ENCODE results near the gene EYA4. TPM values are rescaled to one million over a fixed set of nuclear protein-coding genes. Genes with fewer than 3 reads are reported as not detected.

EYA4 gene
- total RNA-seq, 1 donor from 2014 or later: 20.2 TPM

DNA sequence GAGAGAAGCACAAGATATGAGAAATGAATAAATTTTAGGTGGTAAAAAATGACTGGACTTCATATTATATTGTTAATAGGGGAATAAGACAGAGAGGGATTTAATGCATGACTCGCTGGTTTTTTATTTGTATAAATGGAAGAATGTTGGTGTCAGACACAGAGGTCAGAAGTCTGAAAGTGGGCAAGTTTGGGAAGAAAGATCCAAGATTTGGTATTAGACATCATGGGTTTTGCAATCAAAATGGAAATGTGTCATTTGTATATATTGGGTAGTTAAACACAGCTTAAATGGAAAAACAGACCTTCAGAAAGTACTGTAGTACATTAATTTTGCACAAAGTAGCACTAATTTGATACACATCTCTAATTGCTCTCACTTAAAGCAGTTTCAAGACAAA, 96.2 kb downstream of the EYA4 start:
- intact Hi-C loops (cut with micrococcal nuclease): no loop called here
- ATAC-seq (no peak), DNase-seq (no peak)

- intact Hi-C loops (cut with micrococcal nuclease): no loop called here
- DNase-seq (no peak), ATAC-seq (peak; percentile 78)
These were observed 98.6 kb downstream of the EYA4 start for GRCh38 chr6:133339543-133340384.

DNA sequence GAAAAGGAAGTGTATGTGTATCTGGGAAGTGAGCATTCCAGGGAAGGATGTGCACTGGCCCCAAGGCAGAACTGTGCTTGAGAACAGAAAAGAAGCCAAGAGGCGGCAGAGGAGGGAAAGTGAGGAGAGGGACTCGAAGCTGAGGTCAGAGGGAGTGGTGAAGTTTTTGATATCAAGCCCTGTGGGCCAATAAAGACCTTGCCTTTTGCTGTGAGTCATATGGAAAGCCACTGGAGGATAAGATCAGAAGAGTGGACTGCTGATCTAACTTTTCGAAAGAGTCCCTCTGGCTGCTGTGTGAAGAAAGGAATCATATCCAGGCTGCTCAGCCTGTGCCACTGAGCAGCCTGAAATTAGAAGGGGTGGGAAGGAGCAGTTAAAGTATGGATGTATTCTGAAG, 99.4 kb downstream of the EYA4 start:
- ATAC-seq (peak; percentile 54), DNase-seq (no peak)
- intact Hi-C loops (cut with micrococcal nuclease): no loop called here

- ATAC-seq: no peak
- no peak for DNase-seq
- intact Hi-C loops (cut with micrococcal nuclease): no loop called here
These were observed 100.5 kb downstream of the EYA4 start for GRCh38 chr6:133341607-133342158.

- ATAC-seq (no peak), DNase-seq (no peak)
- intact Hi-C loops (cut with micrococcal nuclease): no loop called here
These were observed 102.1 kb downstream of the EYA4 start for GRCh38 chr6:133343220-133343619.

GRCh38 chr6:133348846-133349245, 107.7 kb downstream of the EYA4 start:
- intact Hi-C loops (cut with micrococcal nuclease): no loop called here
- no peak for ATAC-seq
- DNase-seq: no peak

DNA sequence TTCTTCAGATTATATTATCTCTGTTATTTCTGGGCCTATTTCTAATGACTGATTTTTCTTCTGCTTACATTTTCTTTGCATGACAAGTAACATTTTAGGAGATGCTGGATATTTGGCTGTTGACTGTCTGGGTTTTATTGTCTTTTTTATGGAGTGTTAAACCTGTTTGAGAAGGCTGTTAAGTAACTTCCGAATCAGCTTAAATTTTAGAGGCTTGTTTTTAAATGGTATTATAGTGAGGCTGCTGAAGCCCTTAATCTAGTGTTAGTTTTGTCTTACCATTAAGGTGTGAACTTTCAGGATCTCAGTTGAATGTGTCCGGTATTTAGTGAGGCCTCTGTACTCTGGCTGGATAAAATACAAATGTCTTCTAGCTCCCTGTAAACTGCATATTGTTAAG, 109.8 kb downstream of the EYA4 start:
- ATAC-seq (no peak), DNase-seq (no peak)

DNA sequence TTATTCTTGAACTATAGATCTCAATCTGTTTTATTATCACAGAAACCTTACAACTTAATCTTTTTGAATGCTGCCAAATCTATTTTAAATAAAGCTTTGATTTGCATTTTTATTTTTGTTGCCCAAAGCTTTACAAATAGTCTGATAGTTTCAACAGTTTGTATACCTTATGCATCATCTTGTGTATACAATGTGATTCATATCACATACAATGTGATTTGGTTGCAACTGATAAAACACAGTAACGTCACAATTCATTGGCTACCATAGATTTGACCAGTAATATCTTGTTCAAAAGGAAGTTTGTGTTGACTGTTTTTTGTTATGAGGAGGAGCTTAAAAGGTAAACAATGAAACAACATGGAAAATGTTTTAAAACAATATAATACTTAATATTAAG, 110.9 kb downstream of the EYA4 start:
- DNase-seq (no peak), ATAC-seq (no peak)
- intact Hi-C loops (cut with micrococcal nuclease): no loop called here

More for the DNA sequence above, 109.8 kb downstream of the EYA4 start:
- intact Hi-C loops (cut with micrococcal nuclease): no loop called here

GRCh38 chr6:133353061-133353460, 111.9 kb downstream of the EYA4 start:
- ATAC-seq: peak; percentile 45
- no peak for DNase-seq
- intact Hi-C loops (cut with micrococcal nuclease): no loop called here

DNA sequence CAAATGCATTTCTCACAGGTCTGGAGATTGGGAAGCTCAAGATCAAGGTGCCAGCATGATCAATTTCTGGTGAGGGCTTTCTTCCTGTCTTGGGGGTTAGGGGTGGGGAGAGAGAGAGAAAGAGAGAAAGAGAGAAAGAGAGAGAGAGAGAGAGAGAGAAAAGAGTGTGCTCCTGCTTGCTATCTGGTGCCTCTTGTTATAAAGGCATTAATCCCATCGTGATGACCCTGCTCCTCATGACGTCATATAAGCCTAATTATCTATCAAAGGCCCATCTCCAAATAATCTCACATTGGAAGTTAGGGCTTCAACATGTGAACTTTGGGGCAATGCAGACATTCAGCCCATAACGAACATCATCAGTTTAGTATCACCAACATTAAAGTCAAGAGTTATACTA, 114.8 kb downstream of the EYA4 start:
- no peak for DNase-seq
- ATAC-seq: no peak
- intact Hi-C loops (cut with micrococcal nuclease): no loop called here

DNA sequence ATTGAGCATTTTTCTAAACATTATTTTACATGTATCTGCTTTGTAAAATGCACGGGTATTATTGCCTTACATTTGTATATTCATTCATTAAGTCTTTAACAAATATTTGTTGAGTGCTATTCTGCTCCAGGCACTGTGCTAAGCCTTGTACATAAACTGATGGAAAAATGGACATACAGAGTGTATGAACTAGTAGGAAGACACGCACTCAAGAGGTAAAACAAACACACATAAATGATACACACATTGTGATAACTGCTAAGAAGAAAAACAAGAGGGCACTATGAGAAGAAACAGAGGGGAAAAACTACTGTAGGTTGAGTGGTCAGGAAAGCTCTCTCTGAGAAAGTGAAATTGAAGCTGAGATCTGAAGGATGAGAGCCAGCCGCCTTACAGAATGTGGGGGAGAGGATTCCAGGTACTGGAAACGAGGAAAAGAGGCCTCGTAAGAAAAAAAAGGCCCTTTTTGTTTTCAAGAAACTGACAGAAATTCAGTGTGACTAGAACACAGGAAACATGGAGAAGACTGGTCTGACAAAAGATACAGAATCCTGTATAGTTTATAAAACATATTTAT, 117.5 kb downstream of the EYA4 start:
- intact Hi-C loops (cut with micrococcal nuclease): no loop called here
- DNase-seq: no peak
- ATAC-seq: no peak

- ATAC-seq: no peak
- intact Hi-C loops (cut with micrococcal nuclease): no loop called here
- DNase-seq: no peak
These were observed 118.1 kb downstream of the EYA4 start for GRCh38 chr6:133359256-133359655.

GRCh38 chr6:133359760-133360159, 118.6 kb downstream of the EYA4 start:
- ATAC-seq: peak; percentile 50
- intact Hi-C loops (cut with micrococcal nuclease): no loop called here
- DNase-seq: no peak

GRCh38 chr6:133360194-133360593, 119.0 kb downstream of the EYA4 start:
- intact Hi-C loops (cut with micrococcal nuclease): no loop called here
- ATAC-seq (peak; percentile 89), DNase-seq (no peak)

- intact Hi-C loops (cut with micrococcal nuclease): no loop called here
- DNase-seq: no peak
- ATAC-seq: no peak
These were observed 121.7 kb downstream of the EYA4 start for GRCh38 chr6:133362813-133363212.

GRCh38 chr6:133368664-133369063, 127.5 kb downstream of the EYA4 start:
- intact Hi-C loops (cut with micrococcal nuclease): no loop called here
- peak; percentile 24 for DNase-seq
- ATAC-seq: peak; percentile 62

DNA sequence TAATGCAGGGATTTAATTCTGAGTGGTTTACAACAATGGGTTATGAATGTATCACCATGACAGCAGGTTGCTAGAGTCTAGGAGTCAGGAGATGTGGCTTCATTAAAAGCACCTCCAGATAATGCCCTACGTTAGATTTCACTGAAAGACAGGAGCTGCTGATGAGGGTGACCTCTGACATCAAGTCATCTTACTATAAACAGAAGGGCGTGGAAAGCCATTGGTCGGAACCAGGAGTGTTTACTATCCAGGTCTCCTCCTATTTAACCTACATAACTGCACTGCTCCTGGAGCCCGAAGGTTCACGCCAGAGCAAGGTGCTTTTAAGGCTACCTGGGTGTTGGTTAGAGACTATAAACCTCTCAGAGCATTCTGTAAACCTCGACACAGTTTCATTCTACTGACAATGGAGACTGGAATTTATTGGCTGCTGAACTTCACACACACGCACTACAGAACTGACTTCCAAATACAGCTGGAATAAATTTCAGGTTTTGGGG, 128.7 kb downstream of the EYA4 start:
- DNase-seq (no peak), ATAC-seq (no peak)
- intact Hi-C loops (cut with micrococcal nuclease): no loop called here

DNA sequence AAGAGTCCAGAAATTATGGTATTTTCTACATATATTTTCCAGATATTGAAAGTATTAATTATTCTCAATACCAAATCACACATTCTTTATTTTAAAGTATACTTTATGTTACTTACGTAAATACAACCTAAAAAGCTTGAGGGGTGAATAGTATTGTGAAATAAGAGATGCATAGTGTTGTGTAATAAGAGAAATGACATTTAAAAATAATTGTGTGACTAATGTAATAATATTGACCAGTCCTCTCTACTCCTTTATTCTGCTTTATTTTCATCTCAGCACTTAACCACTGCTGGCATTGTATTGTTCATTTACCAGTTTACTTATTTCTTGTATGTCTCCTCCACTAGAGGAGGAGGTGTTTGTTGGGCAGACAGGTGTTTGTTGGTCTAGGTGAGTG, 135.6 kb downstream of the EYA4 start:
- intact Hi-C loops (cut with micrococcal nuclease): no loop called here
- ATAC-seq: no peak
- DNase-seq: no peak

DNA sequence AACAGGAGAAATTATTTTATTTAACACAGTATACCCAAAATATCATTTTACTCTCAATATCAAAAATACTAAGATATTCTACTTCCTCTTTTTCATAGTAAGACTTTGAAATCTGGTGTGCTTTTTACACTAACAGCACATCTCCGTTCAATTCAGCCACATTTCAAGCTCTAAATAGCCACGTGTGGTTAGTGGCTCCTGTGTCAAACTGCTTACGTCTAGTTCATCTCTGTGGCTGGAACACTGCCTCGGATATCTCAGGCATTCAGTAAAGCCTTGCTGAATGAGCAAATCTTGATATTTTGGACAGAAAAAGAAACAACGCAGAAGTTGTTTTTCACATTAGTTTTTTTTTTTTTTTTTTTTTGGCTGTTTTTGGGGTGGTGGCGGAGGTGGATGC, 136.1 kb downstream of the EYA4 start:
- no peak for ATAC-seq

GRCh38 chr6:133380047-133380446, 138.9 kb downstream of the EYA4 start:
- no peak for DNase-seq
- peak; percentile 57 for ATAC-seq
- intact Hi-C loops (cut with micrococcal nuclease): no loop called here

More for the DNA sequence above, 136.1 kb downstream of the EYA4 start:
- intact Hi-C loops (cut with micrococcal nuclease): no loop called here
- no peak for DNase-seq

Data from left ventricle myocardium superior (tissue), 1 donor.